IPS-20b (cell line): Measurements from ENCODE around the gene DSCAM.

Experiments
- H3K27ac ChIP-seq: one replicate; pipeline ENCODE4 v1.5.1; 2013; ENCODE audit warnings: low read length
- H3K27me3 ChIP-seq: 2 replicates; pipeline ENCODE4 v1.6.1; 2013; ENCODE audit warnings: mild to moderate bottlenecking, low read length, inconsistent platforms; ENCODE audit not compliant: insufficient read depth
- H3K36me3 ChIP-seq: 2 replicates; pipeline ENCODE4 v1.6.1; 2013; ENCODE audit warnings: low read depth, mild to moderate bottlenecking, inconsistent platforms, low read length, moderate library complexity; ENCODE audit not compliant: insufficient read depth
- H3K4me1 ChIP-seq: 2 replicates; pipeline ENCODE4 v1.6.1; 2013; ENCODE audit warnings: mild to moderate bottlenecking, control low read depth, inconsistent platforms, low read length, moderate library complexity; ENCODE audit not compliant: insufficient read depth
- H3K4me3 ChIP-seq: 2 replicates; pipeline ENCODE4 v1.5.1; 2013; ENCODE audit warnings: mild to moderate bottlenecking, low read length, inconsistent platforms
- H3K9ac ChIP-seq: 2 replicates; pipeline ENCODE4 v1.6.1; 2013; ENCODE audit warnings: low read depth, mild to moderate bottlenecking, inconsistent platforms, low read length, moderate library complexity
- H3K9me3 ChIP-seq: 2 replicates; pipeline ENCODE4 v1.6.1; 2013; ENCODE audit warnings: mild to moderate bottlenecking, low read depth, low read length, inconsistent platforms; ENCODE audit not compliant: insufficient read depth

The DSCAM gene

DNA sequence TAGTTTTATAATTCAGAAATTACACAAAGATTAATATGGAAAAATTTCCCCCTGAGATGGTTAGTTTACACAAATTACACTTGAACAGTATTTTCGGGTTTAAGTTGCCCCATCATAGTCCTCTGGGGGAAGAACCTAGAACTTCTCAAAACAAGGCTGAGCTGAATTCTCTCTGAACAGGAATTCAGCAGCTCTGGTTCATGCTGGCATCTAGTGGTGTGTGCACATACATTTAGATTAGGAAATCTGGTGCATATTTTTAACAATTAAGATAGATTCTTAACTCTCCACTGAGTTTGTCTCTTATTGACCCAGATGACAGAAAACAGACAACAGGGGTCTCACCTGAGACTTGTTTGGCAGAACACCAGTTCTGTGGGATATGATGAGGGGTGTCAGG is 410.7 kb downstream of the DSCAM start:
- no peaks in the 10 kb centered on the region for H3K36me3 ChIP-seq
- peaks cover 17% of the 10 kb centered on the region for H3K9me3 ChIP-seq
- no peaks in the 10 kb centered on the region for H3K27me3 ChIP-seq
- no peak overlapping the region for H3K4me3 ChIP-seq
- H3K27ac ChIP-seq, result no peak overlapping the region
- H3K9ac ChIP-seq, result no peak overlapping the region
- no peaks in the 10 kb centered on the region for H3K4me1 ChIP-seq

DNA sequence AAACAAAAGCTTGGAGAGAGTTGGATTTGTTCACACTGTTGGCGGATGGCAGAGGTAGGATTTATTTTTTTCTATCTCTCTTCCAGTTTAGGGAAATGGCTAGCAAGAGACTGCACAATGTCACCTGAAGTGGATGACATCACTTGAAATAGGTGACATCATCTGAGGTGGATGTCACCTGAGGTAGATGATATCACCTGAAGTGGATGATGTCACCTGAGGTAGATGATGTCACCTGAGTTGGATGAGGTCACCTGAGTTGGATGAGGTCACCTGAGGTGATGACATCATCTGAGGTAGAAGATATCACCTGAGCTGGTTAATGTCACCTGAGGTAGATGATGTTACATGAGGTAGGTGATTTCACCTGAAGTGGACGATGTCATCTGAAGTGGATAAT is 413.4 kb downstream of the DSCAM start:
- H3K27me3 ChIP-seq, result no peaks in the 10 kb centered on the region

DNA sequence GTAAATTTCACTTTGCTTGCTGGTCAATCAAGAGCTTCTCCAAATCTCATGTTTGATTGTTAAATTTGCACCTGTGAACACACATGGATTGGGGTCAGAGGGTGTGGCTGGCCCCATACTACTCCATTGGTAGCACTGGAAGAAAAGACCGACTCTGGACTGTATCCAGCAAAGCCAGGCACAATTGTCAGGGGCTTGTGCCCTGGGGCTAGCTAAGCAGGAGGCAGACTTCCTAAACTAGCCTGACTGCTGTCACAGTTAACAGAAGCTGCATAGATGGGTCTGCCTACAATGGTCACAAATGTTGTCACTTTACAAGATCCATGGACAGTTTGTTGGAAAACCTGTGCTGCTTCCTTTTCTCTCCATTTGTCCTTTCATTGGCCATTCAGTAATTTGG is 421.0 kb downstream of the DSCAM start:
- Histone ChIP-seq H3K4me3 (no peak overlapping the region), H3K36me3 (no peaks in the 10 kb centered on the region), H3K9ac (no peak overlapping the region)

More for the DNA sequence above, 413.4 kb downstream of the DSCAM start:
- Histone ChIP-seq H3K9me3 (peaks cover 3% of the 10 kb centered on the region; the same call in 1 of the 2 replicates), H3K4me3 (no peak overlapping the region), H3K4me1 (no peaks in the 10 kb centered on the region), H3K36me3 (no peaks in the 10 kb centered on the region), H3K27ac (no peak overlapping the region), H3K9ac (no peak overlapping the region)

DNA sequence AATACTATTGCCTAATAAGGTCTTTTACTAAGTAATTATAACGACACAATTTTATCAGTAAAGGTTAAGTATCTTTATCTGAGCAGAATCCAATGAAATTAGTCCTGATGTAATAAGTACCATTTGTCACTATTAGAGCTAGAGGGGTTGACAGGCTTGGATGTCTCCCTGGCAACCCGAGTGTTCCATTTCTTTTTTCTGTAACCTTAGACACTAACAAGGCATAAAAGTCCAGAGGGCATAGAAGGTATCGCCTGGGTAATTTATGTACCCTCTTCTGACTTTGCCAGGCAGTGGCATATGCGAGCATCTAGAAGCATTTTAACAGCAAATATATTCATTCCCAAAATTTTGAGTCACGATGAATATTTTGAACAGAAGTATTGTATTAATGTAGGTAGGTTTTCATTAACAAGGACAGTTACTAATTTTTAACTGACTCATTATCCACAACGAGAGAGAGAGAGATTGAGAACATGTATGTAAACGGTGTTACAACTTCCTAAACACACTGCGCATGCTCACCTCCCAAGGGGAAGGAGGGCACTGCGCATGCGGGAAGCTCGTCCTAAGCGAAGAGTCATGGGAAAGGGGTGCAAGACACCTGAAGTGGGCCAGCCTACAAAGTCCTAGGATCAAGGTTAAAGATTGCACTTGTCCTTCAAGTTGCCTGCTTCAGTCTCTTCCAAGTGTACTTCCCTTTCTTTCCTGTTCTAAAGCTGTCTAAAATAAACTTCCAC is 423.9 kb downstream of the DSCAM start:
- H3K27ac ChIP-seq, result no peak overlapping the region
- no peak overlapping the region for H3K4me3 ChIP-seq
- no peaks in the 10 kb centered on the region for H3K27me3 ChIP-seq
- peaks cover 16% of the 10 kb centered on the region; the same call in 1 of the 2 replicates for H3K9me3 ChIP-seq
- H3K36me3 ChIP-seq, result no peaks in the 10 kb centered on the region
- H3K4me1 ChIP-seq, result no peaks in the 10 kb centered on the region
- no peak overlapping the region for H3K9ac ChIP-seq

More for the DNA sequence above, 421.0 kb downstream of the DSCAM start:
- Histone ChIP-seq H3K9me3 (no peaks in the 10 kb centered on the region), H3K27me3 (no peaks in the 10 kb centered on the region), H3K4me1 (no peaks in the 10 kb centered on the region), H3K27ac (no peak overlapping the region)

DNA sequence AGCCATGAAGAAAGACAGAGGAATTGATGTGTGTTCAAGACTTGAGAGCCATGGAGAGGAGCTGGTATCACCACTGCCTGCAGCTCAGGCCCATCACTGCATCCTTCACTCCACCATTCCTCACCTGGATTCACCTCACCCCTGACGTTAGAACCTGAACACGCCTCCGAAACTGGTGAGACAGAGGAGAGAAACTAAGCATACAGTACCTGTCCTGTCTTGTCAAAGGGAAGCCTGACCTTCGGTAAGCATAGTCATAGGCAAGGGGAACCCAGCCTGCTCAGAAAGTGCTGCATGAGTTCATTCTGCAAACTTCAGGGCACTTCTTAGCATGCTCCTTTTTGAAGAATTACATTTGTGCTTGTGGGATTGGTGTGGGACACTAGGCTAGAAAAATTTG is 425.8 kb downstream of the DSCAM start:
- H3K4me1 ChIP-seq, result no peaks in the 10 kb centered on the region
- H3K9ac ChIP-seq, result no peak overlapping the region
- no peaks in the 10 kb centered on the region for H3K36me3 ChIP-seq
- H3K4me3 ChIP-seq, result no peak overlapping the region
- H3K9me3 ChIP-seq, result peaks cover 16% of the 10 kb centered on the region; the same call in 1 of the 2 replicates
- H3K27me3 ChIP-seq, result no peaks in the 10 kb centered on the region
- H3K27ac ChIP-seq, result no peak overlapping the region

- Histone ChIP-seq H3K36me3 (no peaks in the 10 kb centered on the region), H3K9me3 (peaks cover 16% of the 10 kb centered on the region; the same call in 1 of the 2 replicates), H3K9ac (no peak overlapping the region), H3K4me3 (no peak overlapping the region), H3K27ac (no peak overlapping the region), H3K4me1 (no peaks in the 10 kb centered on the region), H3K27me3 (no peaks in the 10 kb centered on the region)
Measured at GRCh38 chr21:40416572-40416971, 430.4 kb downstream of the DSCAM start.

DNA sequence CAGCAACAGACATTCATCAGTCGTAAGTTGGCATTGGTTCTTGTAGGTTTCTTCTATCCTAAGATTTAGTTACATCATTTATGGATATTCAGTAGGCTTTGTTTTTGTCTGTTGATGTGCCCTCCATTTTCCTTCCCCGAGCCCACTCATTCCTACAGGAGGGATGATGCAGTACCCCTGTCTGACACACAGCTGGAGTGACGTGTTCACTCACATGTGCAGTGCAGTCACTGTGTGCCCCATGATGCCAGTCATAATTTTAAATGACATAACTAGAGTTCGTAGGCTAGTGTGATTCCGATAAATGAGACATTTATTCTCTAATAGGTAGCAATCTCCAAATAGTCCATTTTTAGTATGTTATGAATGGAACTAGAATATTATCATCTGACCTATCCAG is 438.4 kb downstream of the DSCAM start:
- Histone ChIP-seq H3K4me1 (no peaks in the 10 kb centered on the region), H3K27me3 (no peaks in the 10 kb centered on the region), H3K4me3 (no peak overlapping the region), H3K36me3 (no peaks in the 10 kb centered on the region), H3K27ac (no peak overlapping the region), H3K9ac (no peak overlapping the region), H3K9me3 (no peaks in the 10 kb centered on the region)

DNA sequence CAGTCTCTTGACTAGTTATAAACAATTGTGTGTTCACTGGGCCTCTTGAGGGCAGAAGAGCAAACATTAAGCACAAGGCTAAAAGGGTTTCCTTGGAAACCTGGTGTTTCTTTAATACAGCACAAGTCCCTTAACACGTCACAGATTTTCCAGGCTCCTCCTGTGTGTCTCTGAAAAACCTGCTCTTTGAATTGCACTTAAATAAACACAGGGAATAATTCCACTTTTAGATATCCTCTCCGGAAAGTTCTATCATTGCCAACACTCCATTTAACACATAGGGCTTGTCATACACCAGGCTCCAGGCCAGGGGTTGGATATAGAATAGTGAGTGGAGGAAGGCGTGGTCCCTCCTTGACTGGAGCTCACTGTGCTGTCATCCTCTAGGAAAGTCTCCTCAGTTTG is 442.6 kb downstream of the DSCAM start:
- no peaks in the 10 kb centered on the region for H3K36me3 ChIP-seq
- no peak overlapping the region for H3K9ac ChIP-seq
- no peaks in the 10 kb centered on the region for H3K27me3 ChIP-seq
- no peak overlapping the region for H3K4me3 ChIP-seq
- no peak overlapping the region for H3K27ac ChIP-seq
- no peaks in the 10 kb centered on the region for H3K4me1 ChIP-seq
- H3K9me3 ChIP-seq, result peaks cover 7% of the 10 kb centered on the region

DNA sequence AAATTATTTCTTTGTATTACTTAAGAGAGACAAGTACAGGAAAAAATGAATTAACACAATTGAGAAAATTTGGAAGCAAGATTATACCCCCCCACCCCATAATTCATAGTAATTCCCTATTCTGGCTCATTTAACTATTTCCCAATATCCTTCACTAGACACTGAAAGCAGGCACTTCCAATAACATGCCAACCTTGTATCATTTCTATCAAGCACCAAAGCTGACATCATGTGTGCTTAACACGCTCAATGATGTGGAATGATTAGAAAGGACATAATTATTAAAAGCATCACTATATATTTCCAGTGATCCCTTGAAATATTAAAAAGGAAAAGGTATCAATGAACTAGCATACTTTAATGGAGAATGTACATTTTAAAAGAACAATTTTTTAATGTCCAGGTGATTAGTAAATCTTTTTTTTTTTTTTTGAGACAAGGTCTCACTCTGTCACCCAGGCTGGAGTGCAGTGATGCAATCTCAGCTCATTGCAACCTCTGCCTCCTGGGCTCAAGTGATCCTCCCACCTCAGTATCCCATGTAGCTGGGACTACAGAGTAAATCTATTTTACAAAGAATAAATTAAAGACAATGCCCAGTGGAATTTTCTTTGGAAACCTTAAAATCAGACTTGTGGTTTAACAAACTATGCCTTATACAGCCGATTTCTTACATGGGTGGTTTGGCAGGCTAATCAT is 443.9 kb downstream of the DSCAM start:
- H3K27ac ChIP-seq, result no peak overlapping the region
- no peaks in the 10 kb centered on the region for H3K27me3 ChIP-seq
- no peak overlapping the region for H3K9ac ChIP-seq
- peaks cover 7% of the 10 kb centered on the region for H3K9me3 ChIP-seq
- no peaks in the 10 kb centered on the region for H3K4me1 ChIP-seq
- H3K4me3 ChIP-seq, result no peak overlapping the region
- H3K36me3 ChIP-seq, result no peaks in the 10 kb centered on the region

GRCh38 chr21:40395732-40396131 is 451.2 kb downstream of the DSCAM start:
- no peaks in the 10 kb centered on the region; the same call in 1 of the 2 replicates for H3K9me3 ChIP-seq
- no peaks in the 10 kb centered on the region for H3K4me1 ChIP-seq
- no peak overlapping the region for H3K27ac ChIP-seq
- H3K27me3 ChIP-seq, result no peaks in the 10 kb centered on the region
- no peaks in the 10 kb centered on the region for H3K36me3 ChIP-seq
- H3K4me3 ChIP-seq, result no peak overlapping the region
- H3K9ac ChIP-seq, result no peak overlapping the region

DNA sequence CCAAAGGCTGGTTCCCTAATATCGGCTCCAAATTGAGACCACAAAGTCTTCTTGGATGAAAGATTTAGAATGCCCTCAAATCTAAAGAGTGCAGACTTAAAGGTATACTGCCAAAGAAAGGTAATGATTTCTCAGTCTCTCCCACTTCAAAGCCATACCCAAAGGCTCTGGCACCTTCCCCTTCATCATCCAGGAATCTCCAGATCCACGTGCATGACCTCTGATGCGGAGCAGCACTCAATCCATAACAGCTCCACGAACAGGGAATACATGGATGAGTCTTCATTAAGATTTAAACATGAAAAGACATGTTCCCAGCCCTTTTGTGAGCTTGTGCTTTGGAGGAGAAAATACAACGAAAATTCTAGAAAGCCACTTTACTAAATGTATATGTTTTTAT is 453.9 kb downstream of the DSCAM start:
- Histone ChIP-seq H3K36me3 (no peaks in the 10 kb centered on the region), H3K9me3 (no peaks in the 10 kb centered on the region), H3K27me3 (no peaks in the 10 kb centered on the region), H3K9ac (no peak overlapping the region), H3K27ac (no peak overlapping the region), H3K4me3 (no peak overlapping the region), H3K4me1 (no peaks in the 10 kb centered on the region)

DNA sequence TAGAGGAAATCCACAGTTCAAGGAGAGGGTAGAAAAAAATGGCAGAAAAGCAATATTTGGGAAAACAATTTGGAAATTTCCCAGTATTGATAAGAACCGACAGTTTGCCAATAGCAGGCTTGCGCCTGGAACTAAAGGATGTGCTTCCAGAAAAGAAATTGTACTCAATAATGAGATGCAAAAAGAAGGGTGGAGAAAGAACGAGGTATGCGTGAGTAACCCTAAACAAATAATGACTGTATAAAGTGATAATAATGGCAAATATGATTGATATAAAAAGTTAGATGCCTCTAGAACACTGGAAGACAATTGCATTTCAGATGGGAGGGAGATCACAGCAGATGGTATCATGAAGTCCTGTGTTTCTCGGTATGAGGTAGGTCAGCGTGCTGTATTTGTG is 458.9 kb downstream of the DSCAM start:
- no peaks in the 10 kb centered on the region for H3K36me3 ChIP-seq
- no peaks in the 10 kb centered on the region for H3K9me3 ChIP-seq
- H3K4me1 ChIP-seq, result peaks cover 6% of the 10 kb centered on the region; the same call in 1 of the 2 replicates
- H3K9ac ChIP-seq, result no peak overlapping the region
- no peak overlapping the region for H3K27ac ChIP-seq
- no peak overlapping the region for H3K4me3 ChIP-seq
- H3K27me3 ChIP-seq, result no peaks in the 10 kb centered on the region
